Neuronal stem cell (in vitro differentiated cells): ENCODE measurements around the gene PFKL.

ENCODE experiments used
- DNase-seq: peaks from one replicate; pipeline ENCODE4 v3.0.0-alpha.2; 2013; ENCODE audit warnings: low spot score
- H2AFZ ChIP-seq: one replicate; pipeline ENCODE4 v1.6.1; 2013; ENCODE audit warnings: mild to moderate bottlenecking, low read length, inconsistent platforms
- H2AK5ac ChIP-seq: 2 replicates; pipeline ENCODE4 v1.6.1; 2013; ENCODE audit warnings: low read depth, mild to moderate bottlenecking, inconsistent platforms, low read length, moderate library complexity, mixed read lengths
- H2BK120ac ChIP-seq: 2 replicates; pipeline ENCODE4 v1.6.1; 2013; ENCODE audit warnings: low read depth, mild to moderate bottlenecking, inconsistent platforms, low read length, moderate library complexity, mixed read lengths
- H2BK12ac ChIP-seq: one replicate; pipeline ENCODE4 v1.6.1; 2013; ENCODE audit warnings: low read length, inconsistent platforms
- H2BK15ac ChIP-seq: 2 replicates; pipeline ENCODE4 v1.6.1; 2013; ENCODE audit warnings: mild to moderate bottlenecking, low read length, inconsistent platforms, mixed read lengths
- H2BK5ac ChIP-seq: one replicate; pipeline ENCODE4 v1.6.1; 2013; ENCODE audit warnings: inconsistent platforms, mild to moderate bottlenecking, low read length, moderate library complexity
- H3K14ac ChIP-seq: one replicate; pipeline ENCODE4 v1.6.1; 2013; ENCODE audit warnings: low read length, inconsistent platforms
- H3K18ac ChIP-seq: 2 replicates; pipeline ENCODE4 v1.6.1; 2013; ENCODE audit warnings: low read length, inconsistent platforms
- H3K23ac ChIP-seq: 2 replicates; pipeline ENCODE4 v1.6.1; 2013; ENCODE audit warnings: low read depth, mild to moderate bottlenecking, mixed read lengths, low read length, inconsistent platforms; ENCODE audit not compliant: poor library complexity
- H3K27ac ChIP-seq: replicated peaks from 3 replicates; pipeline ENCODE4 v1.5.1; 2013; ENCODE audit warnings: low read length, inconsistent platforms
- H3K27me3 ChIP-seq, 3 experiments: 2 replicates each; pipeline ENCODE4 v1.6.1; 2013; ENCODE audit warnings: low read length in 3 of 3, mild to moderate bottlenecking in 2 of 3, inconsistent platforms in 1 of 3, low read depth in 1 of 3, mixed read lengths in 1 of 3, moderate library complexity in 1 of 3; ENCODE audit not compliant: control insufficient read depth in 3 of 3, insufficient read depth in 3 of 3
- H3K36me3 ChIP-seq, 2 donors: replicated peaks in 1 of 2; 2 replicates each; pipeline ENCODE4 v1.6.1; 2013; ENCODE audit warnings: low read length in 2 of 2; ENCODE audit not compliant: control insufficient read depth in 2 of 2, insufficient read depth in 2 of 2
- H3K4ac ChIP-seq: 2 replicates; pipeline ENCODE4 v1.6.1; 2013; ENCODE audit warnings: inconsistent platforms, mild to moderate bottlenecking, low read length, moderate library complexity
- H3K4me1 ChIP-seq, 2 donors: 1 replicate in 1 of 2; 2 replicates in 1 of 2; pipeline ENCODE4 v1.6.1; 2013; ENCODE audit warnings: low read length in 2 of 2, low read depth in 1 of 2; ENCODE audit not compliant: control insufficient read depth in 2 of 2, insufficient read depth in 1 of 2
- H3K4me2 ChIP-seq: one replicate; pipeline ENCODE4 v1.6.1; 2013; ENCODE audit warnings: mild to moderate bottlenecking, low read length, inconsistent platforms; ENCODE audit not compliant: insufficient read depth, poor library complexity, severe bottlenecking
- H3K4me3 ChIP-seq, 2 donors: 2 replicates each; pipeline ENCODE4 v1.5.1; 2013; ENCODE audit warnings: low read length in 2 of 2, mild to moderate bottlenecking in 2 of 2, inconsistent platforms in 1 of 2, moderate library complexity in 1 of 2
- H3K79me1 ChIP-seq: one replicate; pipeline ENCODE4 v1.6.1; 2013; ENCODE audit warnings: low read depth, mild to moderate bottlenecking, inconsistent platforms, low read length, moderate library complexity
- H3K9ac ChIP-seq: one replicate; pipeline ENCODE4 v1.6.1; 2013; ENCODE audit warnings: mild to moderate bottlenecking, low read depth, low read length, inconsistent platforms; ENCODE audit not compliant: poor library complexity
- H3K9me3 ChIP-seq, 2 donors: replicated peaks in 1 of 2; 2 replicates each; pipeline versions ENCODE3 to v1.6.1; 2013; ENCODE audit warnings: low read length in 2 of 2, mild to moderate bottlenecking in 2 of 2, inconsistent platforms in 1 of 2, low read depth in 1 of 2, mixed read lengths in 1 of 2, moderate library complexity in 1 of 2; ENCODE audit not compliant: control insufficient read depth in 2 of 2, insufficient read depth in 1 of 2
- H4K8ac ChIP-seq: one replicate; pipeline ENCODE4 v1.6.1; 2013; ENCODE audit warnings: low read depth, mild to moderate bottlenecking, inconsistent platforms, low read length, moderate library complexity
- H4K91ac ChIP-seq: one replicate; pipeline ENCODE4 v1.6.1; 2013; ENCODE audit warnings: low read length, low read depth, mild to moderate bottlenecking, inconsistent platforms; ENCODE audit not compliant: poor library complexity
- WGBS, 2 donors: extraction: QIAGEN DNeasy Blood & Tissue Kit; methylation state at CpG; one replicate each; pipeline ENCODE4 v1.1.7; 2013; ENCODE audit warnings: missing lambda C conversion rate in 2 of 2, mixed read lengths in 1 of 2; ENCODE audit not compliant: insufficient read length in 2 of 2, insufficient replicate concordance in 1 of 2; ENCODE audit errors: extremely low coverage in 2 of 2; 5-methylcytosine and 5-hydroxymethylcytosine counted together

Gene PFKL

DNA sequence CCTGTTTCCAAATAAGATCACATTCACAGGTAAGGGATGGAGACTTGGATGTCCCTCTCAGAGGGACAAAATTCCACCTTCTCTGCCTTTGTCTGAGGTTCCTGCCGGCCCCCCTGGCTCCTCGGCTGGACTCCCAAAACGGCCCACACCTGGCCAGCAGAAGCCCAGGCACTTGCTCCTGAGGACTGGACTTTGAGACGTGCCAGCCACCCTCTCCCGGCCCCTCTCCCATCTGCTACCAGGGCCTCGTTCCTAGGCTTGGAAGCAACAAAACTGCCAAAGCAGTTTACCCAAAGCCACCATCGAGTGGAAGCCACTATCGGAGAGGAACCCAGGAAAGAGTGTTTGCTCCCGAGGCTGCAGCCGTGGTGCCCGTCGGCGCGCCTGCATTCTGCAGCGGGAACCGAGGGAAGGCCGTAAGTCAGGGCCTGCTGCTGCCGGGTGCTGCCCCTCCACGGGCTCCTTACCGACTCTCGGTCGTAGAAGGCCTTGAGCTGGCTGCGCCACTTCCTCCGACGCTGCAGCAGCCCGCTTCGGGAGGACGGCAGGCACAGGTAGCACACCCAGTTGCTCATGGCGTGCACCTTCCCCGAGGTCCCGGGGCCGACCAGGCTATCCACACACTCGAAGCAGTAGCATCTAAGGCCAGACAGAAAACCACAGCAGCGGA lies 41.7 kb upstream of the PFKL start:
- H3K9ac ChIP-seq = no peak overlapping the region
- no peaks in the 10 kb centered on the region for H3K79me1 ChIP-seq
- peaks cover 0 to 36% (median 0%) of the 10 kb centered on the region in 3 experiments for H3K27me3 ChIP-seq
- peaks cover 2 to 5% of the 10 kb centered on the region in 2 donors for H3K4me1 ChIP-seq
- H3K4me2 ChIP-seq = no peak overlapping the region
- no peak overlapping the region for H2AFZ ChIP-seq
- H2AK5ac ChIP-seq = peak overlapping the region; percentile 41
- WGBS, 2 donors = no CpG with 5 or more reads among the region's 34 CpGs
- peak overlapping the region; percentile 35 for H3K18ac ChIP-seq
- H3K9me3 ChIP-seq = peaks cover 0 to 2% of the 10 kb centered on the region in 2 donors
- H3K27ac ChIP-seq = no peak overlapping the region
- H3K23ac ChIP-seq = peak overlapping the region; percentile 3
- H2BK12ac ChIP-seq = no peak overlapping the region
- no peak overlapping the region for H3K4ac ChIP-seq
- H3K14ac ChIP-seq = no peak overlapping the region
- no peak overlapping the region for H4K91ac ChIP-seq
- H3K36me3 ChIP-seq = no peaks in the 10 kb centered on the region
- no peak overlapping the region for H2BK15ac ChIP-seq
- DNase-seq = no peak
- H3K4me3 ChIP-seq = no peak overlapping the region
- no peak overlapping the region for H2BK5ac ChIP-seq
- no peak overlapping the region for H2BK120ac ChIP-seq
- H4K8ac ChIP-seq = no peak overlapping the region

DNA sequence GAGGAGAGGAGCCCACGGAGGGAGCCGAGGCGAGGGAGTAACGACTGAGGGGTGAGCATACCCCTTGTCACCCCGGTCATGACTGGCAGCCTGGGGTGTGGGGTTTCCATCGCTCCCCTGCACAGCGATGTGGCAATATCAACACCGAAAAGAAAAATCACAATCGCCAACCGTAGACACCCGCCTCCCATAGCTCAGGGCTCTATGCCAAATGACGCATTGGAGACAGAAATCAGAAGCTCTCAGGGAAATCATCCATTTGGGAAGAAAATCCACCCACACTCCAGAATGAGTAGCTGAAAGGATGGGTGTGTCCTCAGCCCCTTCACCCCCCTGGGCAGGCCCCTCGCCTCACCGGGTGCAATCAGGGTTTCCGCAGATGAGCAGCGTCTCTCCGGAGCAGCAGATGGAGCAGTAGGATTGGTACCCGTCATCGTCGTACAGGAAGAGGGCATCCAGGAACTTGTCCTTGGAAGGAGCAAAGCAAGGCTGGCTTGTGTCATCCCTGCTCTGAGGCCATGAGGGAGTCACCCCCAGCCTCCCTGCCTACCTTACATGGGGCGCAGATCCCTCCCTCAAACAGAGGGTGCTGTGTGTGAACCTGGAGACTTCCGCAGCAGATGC lies 40.7 kb upstream of the PFKL start:
- Histone ChIP-seq H3K79me1 (no peaks in the 10 kb centered on the region), H2BK5ac (no peak overlapping the region), H3K9me3 (peaks cover 0 to 2% of the 10 kb centered on the region in 2 donors), H2BK15ac (no peak overlapping the region), H3K4ac (no peak overlapping the region), H3K9ac (peak overlapping the region; percentile 60), H4K8ac (no peak overlapping the region), H3K23ac (no peak overlapping the region), H2AK5ac (peak overlapping the region; percentile 81), H3K27me3 (peaks cover 0 to 31% (median 0%) of the 10 kb centered on the region in 3 experiments), H3K27ac (no peak overlapping the region), H3K4me1 (peaks cover 6 to 11% of the 10 kb centered on the region in 2 donors), H4K91ac (no peak overlapping the region), H3K4me3 (no peak overlapping the region), H3K4me2 (no peak overlapping the region), H2BK12ac (no peak overlapping the region), H2AFZ (no peak overlapping the region), H2BK120ac (no peak overlapping the region), H3K36me3 (no peaks in the 10 kb centered on the region), H3K18ac (peak overlapping the region; percentile 48), H3K14ac (peak overlapping the region; percentile 97)
- no peak for DNase-seq
- no CpG with 5 or more reads among the region's 22 CpGs for WGBS, 2 donors

DNA sequence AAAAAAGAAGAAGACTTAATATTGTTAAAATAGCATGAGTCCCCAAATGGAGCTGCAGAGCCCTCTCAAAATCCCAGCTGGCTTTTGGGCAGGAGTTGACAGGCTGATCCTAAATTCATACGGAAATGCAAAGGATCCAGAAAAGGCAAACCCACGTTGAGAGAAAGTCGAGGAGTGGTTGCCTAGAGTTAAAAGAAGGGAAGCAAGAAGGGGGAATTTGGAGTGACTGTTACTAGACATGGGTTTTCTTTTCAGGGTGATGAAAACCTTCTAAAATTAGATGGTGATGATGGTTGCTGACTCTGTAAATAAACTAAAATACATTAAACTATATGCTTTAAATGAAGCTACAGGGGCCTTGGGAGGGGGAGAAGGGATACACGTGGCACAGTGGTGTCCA lies 39.8 kb upstream of the PFKL start:
- H4K91ac ChIP-seq = no peak overlapping the region
- H3K27me3 ChIP-seq = peaks cover 0 to 31% (median 0%) of the 10 kb centered on the region in 3 experiments
- no peak overlapping the region for H2BK12ac ChIP-seq
- H3K4me1 ChIP-seq = peaks cover 6 to 11% of the 10 kb centered on the region in 2 donors
- no peak overlapping the region for H3K23ac ChIP-seq
- H3K9ac ChIP-seq = no peak overlapping the region
- no peaks in the 10 kb centered on the region for H3K79me1 ChIP-seq
- WGBS, 2 donors = no CpG with 5 or more reads among the region's 4 CpGs
- H3K9me3 ChIP-seq = peaks cover 0 to 2% of the 10 kb centered on the region in 2 donors
- H3K27ac ChIP-seq = no peak overlapping the region
- H3K4ac ChIP-seq = no peak overlapping the region
- H2BK5ac ChIP-seq = no peak overlapping the region
- H3K4me3 ChIP-seq = no peak overlapping the region
- H3K14ac ChIP-seq = no peak overlapping the region
- no peaks in the 10 kb centered on the region for H3K36me3 ChIP-seq
- no peak overlapping the region for H2BK120ac ChIP-seq
- no peak overlapping the region for H3K18ac ChIP-seq
- no peak overlapping the region for H2AFZ ChIP-seq
- no peak overlapping the region for H2AK5ac ChIP-seq
- H3K4me2 ChIP-seq = no peak overlapping the region
- no peak for DNase-seq
- H2BK15ac ChIP-seq = no peak overlapping the region
- H4K8ac ChIP-seq = no peak overlapping the region
